SK-N-SH treated with all-trans-retinoic acid at 6 μM for 48 hours (cell line): ENCODE data around the gene CHST15.

Source experiments
- ATAC-seq: fragments of 200-7000 bp; cut with Tn5 transposase; 3 replicates; pipeline ENCODE4 v1.9.1; 2020; ENCODE audit warnings: mild to moderate bottlenecking, moderate library complexity
- ARNTL ChIP-seq: fragments of 450-650 bp; formaldehyde crosslinking; IDR thresholded peaks from 2 replicates; pipeline ENCODE4 v1.5.0; 2020; ENCODE audit warnings: low read depth, mild to moderate bottlenecking, moderate library complexity, borderline replicate concordance
- BACH2 ChIP-seq: fragments of 250-450 bp; sonication (Bioruptor Pico); IDR thresholded peaks from 2 replicates; pipeline ENCODE4 v1.9.0; 2021; ENCODE audit warnings: mild to moderate bottlenecking, borderline replicate concordance
- CSRNP3 ChIP-seq: fragments of 250-450 bp; sonication (Bioruptor Pico); IDR thresholded peaks from 2 replicates; pipeline ENCODE4 v1.5.1; 2021; ENCODE audit warnings: mild to moderate bottlenecking, moderate library complexity
- ESRRG ChIP-seq: fragments of 250-450 bp; sonication (Bioruptor Pico); IDR thresholded peaks from 2 replicates; pipeline ENCODE4 v1.6.1; 2021; ENCODE audit warnings: mild to moderate bottlenecking
- GLIS3 ChIP-seq: fragments of 250-450 bp; sonication (Bioruptor Pico); IDR thresholded peaks from 2 replicates; pipeline ENCODE4 v1.5.0; 2020; ENCODE audit warnings: mild to moderate bottlenecking, moderate library complexity
- ISL1 ChIP-seq: fragments of 250-450 bp; sonication (Bioruptor Pico); IDR thresholded peaks from 2 replicates; pipeline ENCODE4 v2.1.2; 2022; ENCODE audit warnings: mild to moderate bottlenecking, moderate library complexity
- OSR1 ChIP-seq: fragments of 250-450 bp; sonication (Bioruptor Pico); IDR thresholded peaks from 2 replicates; pipeline ENCODE4 v1.8.0; 2022; ENCODE audit warnings: moderate library complexity, mild to moderate bottlenecking, inconsistent platforms
- POU6F1 ChIP-seq: fragments of 250-450 bp; sonication (Bioruptor Pico); IDR thresholded peaks from 2 replicates; pipeline ENCODE4 v1.8.0; 2021; ENCODE audit warnings: low read depth, mild to moderate bottlenecking, moderate library complexity, borderline replicate concordance
- PPARA ChIP-seq: fragments of 250-450 bp; sonication (Bioruptor Pico); IDR thresholded peaks from 2 replicates; pipeline ENCODE4 v1.5.0; 2020; ENCODE audit warnings: mild to moderate bottlenecking, borderline replicate concordance
- TCF4 ChIP-seq: fragments of 250-450 bp; sonication (Bioruptor Pico); IDR thresholded peaks from 2 replicates; pipeline ENCODE4 v1.8.0; 2021; ENCODE audit warnings: mild to moderate bottlenecking, moderate library complexity, borderline replicate concordance
- TOX ChIP-seq: fragments of 250-450 bp; sonication (Bioruptor Pico); IDR thresholded peaks from 2 replicates; pipeline ENCODE4 v1.8.0; 2021; ENCODE audit warnings: mild to moderate bottlenecking, moderate library complexity, borderline replicate concordance
- ZFP3 ChIP-seq: fragments of 250-450 bp; sonication (Bioruptor Pico); IDR thresholded peaks from 2 replicates; pipeline ENCODE4 v1.5.0; 2020; ENCODE audit warnings: mild to moderate bottlenecking, moderate library complexity
- ZFP30 ChIP-seq: fragments of 450-650 bp; formaldehyde crosslinking; IDR thresholded peaks from 2 replicates; pipeline ENCODE4 v1.5.0; 2022; ENCODE audit warnings: mild to moderate bottlenecking, moderate library complexity
- ZNF565 ChIP-seq: fragments of 450-650 bp; formaldehyde crosslinking; conservative IDR thresholded peaks from 2 replicates; pipeline ENCODE4 v1.5.0; 2020; ENCODE audit warnings: low read depth, mild to moderate bottlenecking, moderate library complexity
- ZNF70 ChIP-seq: fragments of 450-650 bp; formaldehyde crosslinking; IDR thresholded peaks from 2 replicates; pipeline ENCODE4 v1.5.0; 2020; ENCODE audit warnings: mild to moderate bottlenecking, moderate library complexity
- ZNF8 ChIP-seq: fragments of 450-650 bp; formaldehyde crosslinking; IDR thresholded peaks from 2 replicates; pipeline ENCODE4 v1.5.0; 2020; ENCODE audit warnings: mild to moderate bottlenecking, moderate library complexity
- TF ChIP-seq, protein P1 (sequence below): fragments of 250-450 bp; sonication (Bioruptor Pico); IDR thresholded peaks from 2 replicates; pipeline ENCODE4 v1.8.0; 2020; ENCODE audit warnings: mild to moderate bottlenecking, moderate library complexity, borderline replicate concordance
- TF ChIP-seq, protein P2 (sequence below): fragments of 250-450 bp; sonication (Bioruptor Pico); IDR thresholded peaks from 2 replicates; pipeline ENCODE4 v1.5.0; 2020; ENCODE audit warnings: mild to moderate bottlenecking, moderate library complexity

The CHST15 gene

DNA sequence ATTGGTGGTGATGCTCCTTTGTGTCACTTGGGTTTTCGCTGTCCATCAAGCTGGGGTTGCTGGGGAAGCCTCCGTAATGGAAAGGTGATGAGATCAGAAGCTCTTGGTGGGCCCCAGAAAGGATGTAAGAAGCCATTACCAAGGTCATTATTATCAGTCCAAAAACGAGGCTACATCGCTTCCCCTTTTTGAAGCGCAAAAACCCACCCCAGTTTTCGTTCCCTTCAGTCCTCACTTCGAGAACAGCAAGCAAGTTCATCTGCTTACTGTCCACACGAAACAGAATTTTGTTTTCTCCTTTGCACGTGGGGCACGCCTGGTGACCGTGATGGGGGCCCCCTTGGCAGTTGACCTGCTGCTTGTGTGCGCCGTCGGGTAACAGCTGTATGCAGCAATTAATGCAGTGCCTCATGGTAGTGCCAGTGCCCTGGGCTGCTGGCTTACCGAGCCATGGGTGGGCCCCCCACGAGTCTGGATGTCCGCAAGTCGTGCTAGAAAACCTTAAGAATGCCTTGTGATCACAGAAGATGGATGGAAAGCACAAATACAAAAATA, 47.5 kb downstream of the CHST15 start:
- TF ChIP-seq GLIS3 (CRISPR knock-in tag) = no peak
- no peak for TF ChIP-seq ZNF70 (CRISPR knock-in tag)
- no peak for TF ChIP-seq PPARA (CRISPR knock-in tag)
- TF ChIP-seq, protein P1, sequence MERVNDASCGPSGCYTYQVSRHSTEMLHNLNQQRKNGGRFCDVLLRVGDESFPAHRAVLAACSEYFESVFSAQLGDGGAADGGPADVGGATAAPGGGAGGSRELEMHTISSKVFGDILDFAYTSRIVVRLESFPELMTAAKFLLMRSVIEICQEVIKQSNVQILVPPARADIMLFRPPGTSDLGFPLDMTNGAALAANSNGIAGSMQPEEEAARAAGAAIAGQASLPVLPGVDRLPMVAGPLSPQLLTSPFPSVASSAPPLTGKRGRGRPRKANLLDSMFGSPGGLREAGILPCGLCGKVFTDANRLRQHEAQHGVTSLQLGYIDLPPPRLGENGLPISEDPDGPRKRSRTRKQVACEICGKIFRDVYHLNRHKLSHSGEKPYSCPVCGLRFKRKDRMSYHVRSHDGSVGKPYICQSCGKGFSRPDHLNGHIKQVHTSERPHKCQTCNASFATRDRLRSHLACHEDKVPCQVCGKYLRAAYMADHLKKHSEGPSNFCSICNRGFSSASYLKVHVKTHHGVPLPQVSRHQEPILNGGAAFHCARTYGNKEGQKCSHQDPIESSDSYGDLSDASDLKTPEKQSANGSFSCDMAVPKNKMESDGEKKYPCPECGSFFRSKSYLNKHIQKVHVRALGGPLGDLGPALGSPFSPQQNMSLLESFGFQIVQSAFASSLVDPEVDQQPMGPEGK (CRISPR knock-in tag) = no peak
- TF ChIP-seq ARNTL = no peak
- no peak for TF ChIP-seq POU6F1 (CRISPR knock-in tag)
- no peak for TF ChIP-seq TCF4 (CRISPR knock-in tag)
- no peak for TF ChIP-seq ZFP3 (CRISPR knock-in tag)
- no peak for TF ChIP-seq ZNF565 (CRISPR knock-in tag)
- no peak for TF ChIP-seq ZNF8
- no peak for TF ChIP-seq BACH2 (CRISPR knock-in tag)
- no peak for TF ChIP-seq ESRRG (CRISPR knock-in tag)
- TF ChIP-seq, protein P2, sequence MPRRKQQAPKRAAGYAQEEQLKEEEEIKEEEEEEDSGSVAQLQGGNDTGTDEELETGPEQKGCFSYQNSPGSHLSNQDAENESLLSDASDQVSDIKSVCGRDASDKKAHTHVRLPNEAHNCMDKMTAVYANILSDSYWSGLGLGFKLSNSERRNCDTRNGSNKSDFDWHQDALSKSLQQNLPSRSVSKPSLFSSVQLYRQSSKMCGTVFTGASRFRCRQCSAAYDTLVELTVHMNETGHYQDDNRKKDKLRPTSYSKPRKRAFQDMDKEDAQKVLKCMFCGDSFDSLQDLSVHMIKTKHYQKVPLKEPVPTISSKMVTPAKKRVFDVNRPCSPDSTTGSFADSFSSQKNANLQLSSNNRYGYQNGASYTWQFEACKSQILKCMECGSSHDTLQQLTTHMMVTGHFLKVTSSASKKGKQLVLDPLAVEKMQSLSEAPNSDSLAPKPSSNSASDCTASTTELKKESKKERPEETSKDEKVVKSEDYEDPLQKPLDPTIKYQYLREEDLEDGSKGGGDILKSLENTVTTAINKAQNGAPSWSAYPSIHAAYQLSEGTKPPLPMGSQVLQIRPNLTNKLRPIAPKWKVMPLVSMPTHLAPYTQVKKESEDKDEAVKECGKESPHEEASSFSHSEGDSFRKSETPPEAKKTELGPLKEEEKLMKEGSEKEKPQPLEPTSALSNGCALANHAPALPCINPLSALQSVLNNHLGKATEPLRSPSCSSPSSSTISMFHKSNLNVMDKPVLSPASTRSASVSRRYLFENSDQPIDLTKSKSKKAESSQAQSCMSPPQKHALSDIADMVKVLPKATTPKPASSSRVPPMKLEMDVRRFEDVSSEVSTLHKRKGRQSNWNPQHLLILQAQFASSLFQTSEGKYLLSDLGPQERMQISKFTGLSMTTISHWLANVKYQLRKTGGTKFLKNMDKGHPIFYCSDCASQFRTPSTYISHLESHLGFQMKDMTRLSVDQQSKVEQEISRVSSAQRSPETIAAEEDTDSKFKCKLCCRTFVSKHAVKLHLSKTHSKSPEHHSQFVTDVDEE (CRISPR knock-in tag) = no peak
- TF ChIP-seq CSRNP3 (CRISPR knock-in tag) = no peak
- TF ChIP-seq ZFP30 (CRISPR knock-in tag) = no peak
- no peak for ATAC-seq

DNA sequence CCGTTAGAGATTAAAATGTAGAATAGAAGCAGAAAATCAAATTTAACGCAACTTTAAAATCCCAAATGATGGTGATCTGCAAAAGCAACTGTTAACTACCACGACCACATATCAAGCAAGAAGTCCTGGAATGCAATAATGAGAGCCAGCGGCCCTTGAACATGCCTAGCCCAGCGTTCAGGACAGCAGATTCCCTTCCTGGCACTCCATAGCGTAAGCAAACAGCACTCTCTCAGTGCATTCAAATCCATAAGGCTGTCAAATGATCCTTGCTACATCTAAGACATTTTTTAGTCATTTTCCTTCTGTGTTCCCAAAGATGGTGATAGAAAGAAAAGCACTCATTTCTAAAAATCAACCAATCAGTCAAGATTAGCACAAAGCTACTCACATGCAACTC, 48.1 kb downstream of the CHST15 start:
- no peak for ATAC-seq
- TF ChIP-seq ESRRG (CRISPR knock-in tag) (no peak), OSR1 (CRISPR knock-in tag) (no peak), TOX (CRISPR knock-in tag) (no peak), ARNTL (no peak), POU6F1 (CRISPR knock-in tag) (no peak), ISL1 (CRISPR knock-in tag) (no peak)
- TF ChIP-seq, protein P1 (CRISPR knock-in tag) = no peak
